ENCODE measurements around the gene KCNH8. TPM values are rescaled to one million over a fixed set of nuclear protein-coding genes. Genes with fewer than 3 reads are reported as not detected.

The KCNH8 gene
- total RNA-seq, 1 experiment from 2014 or later: not detected

DNA sequence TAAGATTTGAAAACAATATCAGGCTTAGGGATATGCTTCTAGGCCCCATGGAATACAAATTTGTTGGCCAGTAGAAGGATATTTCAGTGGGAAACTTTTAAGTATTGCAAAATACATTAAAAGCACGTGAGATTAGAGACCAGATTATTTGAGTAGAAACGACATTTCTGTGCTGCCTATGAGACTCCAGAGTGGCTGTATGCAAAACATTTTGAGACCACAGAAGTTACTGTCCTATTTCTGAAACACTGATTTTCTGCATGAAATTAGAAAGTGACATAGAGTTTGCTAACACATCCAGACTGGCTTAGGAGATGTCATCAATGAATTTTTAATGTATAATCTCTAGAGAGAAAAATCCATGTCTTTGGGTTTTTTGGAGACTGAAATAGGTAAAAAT lies 99.8 kb downstream of the KCNH8 start:
- Mint-ChIP-seq H3K4me1 (ENCODE audit: insufficient read depth, unreplicated experiment) (no peaks in the 10 kb centered on the region), H3K36me3 (ENCODE audit: insufficient read depth, unreplicated experiment) (peaks cover 4% of the 10 kb centered on the region), H3K27ac (ENCODE audit: low read depth, unreplicated experiment) (no peak overlapping the region), H3K27me3 (ENCODE audit: insufficient read depth, unreplicated experiment) (peaks cover 11% of the 10 kb centered on the region), H3K9me3 (ENCODE audit: unreplicated experiment) (no peaks in the 10 kb centered on the region), H3K4me3 (ENCODE audit: unreplicated experiment) (no peak overlapping the region)
- intact Hi-C loops (cut with micrococcal nuclease): no loop called here
- BruUV-seq (replicated peaks): no TSS peak
- TF ChIP-seq, protein P1, sequence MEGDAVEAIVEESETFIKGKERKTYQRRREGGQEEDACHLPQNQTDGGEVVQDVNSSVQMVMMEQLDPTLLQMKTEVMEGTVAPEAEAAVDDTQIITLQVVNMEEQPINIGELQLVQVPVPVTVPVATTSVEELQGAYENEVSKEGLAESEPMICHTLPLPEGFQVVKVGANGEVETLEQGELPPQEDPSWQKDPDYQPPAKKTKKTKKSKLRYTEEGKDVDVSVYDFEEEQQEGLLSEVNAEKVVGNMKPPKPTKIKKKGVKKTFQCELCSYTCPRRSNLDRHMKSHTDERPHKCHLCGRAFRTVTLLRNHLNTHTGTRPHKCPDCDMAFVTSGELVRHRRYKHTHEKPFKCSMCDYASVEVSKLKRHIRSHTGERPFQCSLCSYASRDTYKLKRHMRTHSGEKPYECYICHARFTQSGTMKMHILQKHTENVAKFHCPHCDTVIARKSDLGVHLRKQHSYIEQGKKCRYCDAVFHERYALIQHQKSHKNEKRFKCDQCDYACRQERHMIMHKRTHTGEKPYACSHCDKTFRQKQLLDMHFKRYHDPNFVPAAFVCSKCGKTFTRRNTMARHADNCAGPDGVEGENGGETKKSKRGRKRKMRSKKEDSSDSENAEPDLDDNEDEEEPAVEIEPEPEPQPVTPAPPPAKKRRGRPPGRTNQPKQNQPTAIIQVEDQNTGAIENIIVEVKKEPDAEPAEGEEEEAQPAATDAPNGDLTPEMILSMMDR (IDR thresholded peaks at IDR 0.05; ENCODE audit: unreplicated experiment): no peak
- ChIA-PET CTCF (no interaction called here), POLR2A (no interaction called here)
- no peak for DNase-seq (ENCODE audit: unreplicated experiment)

- H3K4me1 Mint-ChIP-seq (ENCODE audit: insufficient read depth, unreplicated experiment): no peaks in the 10 kb centered on the region
- no peak for DNase-seq (ENCODE audit: unreplicated experiment)
- CTCF ChIA-PET: interaction anchor here (0.6 kb wide), 1 partner anchor 1713 kb away, joined by 3 read pairs; no protein-coding TSS in a partner anchor
- H3K27ac Mint-ChIP-seq (ENCODE audit: low read depth, unreplicated experiment): no peak overlapping the region
- H3K9me3 Mint-ChIP-seq (ENCODE audit: unreplicated experiment): no peaks in the 10 kb centered on the region
- TF ChIP-seq, protein P1 (IDR thresholded peaks at IDR 0.05; ENCODE audit: unreplicated experiment): no peak
- H3K4me3 Mint-ChIP-seq (ENCODE audit: unreplicated experiment): no peak overlapping the region
- peaks cover 11% of the 10 kb centered on the region for H3K27me3 Mint-ChIP-seq (ENCODE audit: insufficient read depth, unreplicated experiment)
- peaks cover 4% of the 10 kb centered on the region for H3K36me3 Mint-ChIP-seq (ENCODE audit: insufficient read depth, unreplicated experiment)
- POLR2A ChIA-PET: no interaction called here
- no TSS peak for BruUV-seq (replicated peaks)
- intact Hi-C loops (cut with micrococcal nuclease): no loop called here
These were observed 100.5 kb downstream of the KCNH8 start for GRCh38 chr3:19248767-19249166.

DNA sequence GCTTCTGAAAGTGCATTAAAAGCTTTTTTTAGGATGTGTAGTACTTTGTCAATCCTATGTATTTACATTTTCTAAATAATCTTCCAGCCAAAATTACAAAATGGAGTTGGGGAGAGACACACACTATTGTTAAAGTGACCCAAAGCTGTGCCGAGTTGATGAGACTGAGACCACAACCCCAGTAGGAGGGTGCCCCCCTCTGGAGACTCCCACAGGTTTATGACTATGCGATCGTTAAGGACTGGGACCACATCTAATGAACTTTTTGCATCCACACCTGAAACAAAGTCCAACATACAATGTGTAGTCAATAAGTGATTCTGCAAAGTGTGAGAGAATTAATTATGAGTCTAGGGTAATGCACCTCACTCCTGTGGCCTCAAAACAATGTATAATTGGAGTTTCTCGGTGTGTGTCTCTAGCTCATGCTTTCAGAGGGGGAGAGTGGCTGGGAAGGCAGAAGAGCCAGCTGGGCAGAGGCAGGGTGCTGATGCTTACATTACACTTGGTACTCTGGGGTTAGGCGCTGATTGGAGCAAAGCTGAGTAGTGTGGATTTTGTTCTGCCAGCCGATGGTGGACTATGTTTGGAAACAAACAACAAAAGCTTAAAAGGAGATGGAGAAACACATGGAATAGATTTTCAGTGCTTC lies 102.8 kb downstream of the KCNH8 start:
- TF ChIP-seq, protein P1 (IDR thresholded peaks at IDR 0.05; ENCODE audit: unreplicated experiment): no peak
- H3K4me1 Mint-ChIP-seq (ENCODE audit: insufficient read depth, unreplicated experiment): no peaks in the 10 kb centered on the region
- peaks cover 11% of the 10 kb centered on the region for H3K27me3 Mint-ChIP-seq (ENCODE audit: insufficient read depth, unreplicated experiment)
- ChIA-PET POLR2A (no interaction called here), CTCF (interaction anchor here (0.7 to 1.1 kb wide), 4 partner anchors 30 to 188 kb away, joined by 3 to 4 read pairs (median 4); no protein-coding TSS in a partner anchor)
- intact Hi-C loops (cut with micrococcal nuclease): loop anchor here (5.0 kb wide), 1 partner anchor 184 kb away; no protein-coding TSS in a partner anchor
- H3K27ac Mint-ChIP-seq (ENCODE audit: low read depth, unreplicated experiment): no peak overlapping the region
- DNase-seq (ENCODE audit: unreplicated experiment): no peak
- H3K36me3 Mint-ChIP-seq (ENCODE audit: insufficient read depth, unreplicated experiment): peaks cover 4% of the 10 kb centered on the region
- BruUV-seq (replicated peaks): no TSS peak
- H3K4me3 Mint-ChIP-seq (ENCODE audit: unreplicated experiment): no peak overlapping the region
- H3K9me3 Mint-ChIP-seq (ENCODE audit: unreplicated experiment): no peaks in the 10 kb centered on the region

GRCh38 chr3:19254189-19254588 lies 105.9 kb downstream of the KCNH8 start:
- TF ChIP-seq, protein P1 (IDR thresholded peaks at IDR 0.05; ENCODE audit: unreplicated experiment): no peak
- no peak for DNase-seq (ENCODE audit: unreplicated experiment)
- ChIA-PET CTCF (no interaction called here), POLR2A (no interaction called here)
- Mint-ChIP-seq H3K4me3 (ENCODE audit: unreplicated experiment) (no peak overlapping the region), H3K4me1 (ENCODE audit: insufficient read depth, unreplicated experiment) (no peaks in the 10 kb centered on the region), H3K27ac (ENCODE audit: low read depth, unreplicated experiment) (no peak overlapping the region), H3K9me3 (ENCODE audit: unreplicated experiment) (no peaks in the 10 kb centered on the region), H3K36me3 (ENCODE audit: insufficient read depth, unreplicated experiment) (peaks cover 4% of the 10 kb centered on the region), H3K27me3 (ENCODE audit: insufficient read depth, unreplicated experiment) (peaks cover 25% of the 10 kb centered on the region)
- no TSS peak for BruUV-seq (replicated peaks)
- intact Hi-C loops (cut with micrococcal nuclease): loop anchor here (5.0 kb wide), 1 partner anchor 187 kb away; no protein-coding TSS in a partner anchor

All from MCF 10A (cell line).